ENCODE measurements around the gene PRPF39.
"Not testable (repeated sequence)": the region's sequence is repeated elsewhere in the genome, so short reads cannot be mapped to it uniquely, and the experiment has no call there.

Gene PRPF39

GRCh38 chr14:45142083-45142482, 58.2 kb downstream of the PRPF39 start:
- DNase-seq, result not testable (repeated sequence)

DNA sequence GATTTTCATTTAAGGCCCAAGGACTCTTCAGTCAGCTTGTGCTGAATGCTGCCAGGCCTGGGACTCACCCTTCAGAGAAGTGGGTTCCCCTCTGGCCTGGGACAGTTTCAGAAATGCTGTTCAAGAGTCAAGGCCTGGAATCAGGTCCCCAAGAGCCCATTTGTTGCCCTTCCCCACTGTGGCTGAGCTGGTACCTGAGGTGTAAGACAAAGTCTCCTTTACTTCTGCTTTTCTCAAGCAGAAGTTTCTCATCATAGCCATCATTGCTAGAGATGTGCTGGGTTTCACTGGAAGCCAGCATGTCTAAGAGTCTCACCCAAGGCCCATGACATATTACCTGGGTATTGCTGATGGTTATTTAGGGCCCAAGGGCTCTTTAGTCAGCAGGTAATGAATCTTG, 60.7 kb downstream of the PRPF39 start:
- no peak for DNase-seq

DNA sequence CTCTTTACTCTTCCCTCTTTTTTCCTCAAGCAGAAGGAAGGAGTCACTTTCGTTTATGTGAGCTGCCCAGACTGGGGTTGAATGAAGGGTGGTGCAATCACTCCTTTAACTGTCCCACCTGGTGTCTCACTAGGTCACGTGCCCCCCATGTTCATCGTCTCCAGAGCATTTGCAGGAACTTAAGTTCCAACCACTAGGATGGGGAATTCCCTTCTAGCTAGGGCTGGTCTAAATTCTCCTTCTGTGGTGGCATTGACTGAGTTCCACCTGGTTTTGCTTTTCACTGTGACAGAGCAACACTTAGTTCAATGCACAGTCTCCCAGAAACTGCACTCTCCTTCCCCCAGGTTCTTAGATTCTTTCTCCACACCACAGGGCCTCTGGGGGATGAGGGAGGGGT, 61.3 kb downstream of the PRPF39 start:
- DNase-seq, result no peak

DNA sequence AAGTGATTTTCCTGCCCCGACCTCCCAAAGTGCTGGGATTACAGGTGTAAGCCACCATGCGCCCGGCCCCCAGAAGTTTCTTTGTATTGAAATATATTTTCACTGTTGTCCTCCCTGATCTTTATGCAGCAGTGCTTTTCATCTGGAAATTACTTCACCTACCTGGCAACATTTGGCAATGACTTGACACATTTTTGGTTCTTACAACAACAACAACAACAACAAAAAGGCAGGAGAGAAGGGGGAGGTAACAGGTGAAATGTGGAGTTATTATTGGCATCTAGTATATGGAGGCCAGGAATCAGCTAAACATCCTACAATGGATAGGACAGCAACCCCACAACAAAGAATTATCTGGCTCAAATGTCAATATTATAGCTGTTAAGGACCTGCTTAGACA, 65.7 kb downstream of the PRPF39 start:
- no peak for DNase-seq

GRCh38 chr14:45150386-45150890, 66.5 kb downstream of the PRPF39 start:
- DNase-seq, result no peak

- DNase-seq, result peak; percentile 8
Measured at GRCh38 chr14:45156067-45156466, 72.2 kb downstream of the PRPF39 start.

Measured in fibroblast of skin of right biceps (primary cell).